DOHH2 (cell line): ENCODE measurements around the gene B4GALNT1.

Source experiments
- CTCF ChIP-seq: fragments of 200-600 bp; sonication (generic); IDR thresholded peaks from one replicate; pipeline ENCODE4 v1.5.1; 2014; ENCODE audit warnings: antibody characterized with exemption, mild to moderate bottlenecking, low read depth, low read length; ENCODE audit not compliant: poor library complexity, severe bottlenecking
- EZH2phosphoT487 ChIP-seq: fragments of 200-600 bp; sonication (generic); IDR thresholded peaks from 2 replicates; pipeline ENCODE4 v1.6.1; 2017; ENCODE audit warnings: borderline replicate concordance, mild to moderate bottlenecking, antibody characterized with exemption, low read length, moderate library complexity, mixed read lengths

DNA sequence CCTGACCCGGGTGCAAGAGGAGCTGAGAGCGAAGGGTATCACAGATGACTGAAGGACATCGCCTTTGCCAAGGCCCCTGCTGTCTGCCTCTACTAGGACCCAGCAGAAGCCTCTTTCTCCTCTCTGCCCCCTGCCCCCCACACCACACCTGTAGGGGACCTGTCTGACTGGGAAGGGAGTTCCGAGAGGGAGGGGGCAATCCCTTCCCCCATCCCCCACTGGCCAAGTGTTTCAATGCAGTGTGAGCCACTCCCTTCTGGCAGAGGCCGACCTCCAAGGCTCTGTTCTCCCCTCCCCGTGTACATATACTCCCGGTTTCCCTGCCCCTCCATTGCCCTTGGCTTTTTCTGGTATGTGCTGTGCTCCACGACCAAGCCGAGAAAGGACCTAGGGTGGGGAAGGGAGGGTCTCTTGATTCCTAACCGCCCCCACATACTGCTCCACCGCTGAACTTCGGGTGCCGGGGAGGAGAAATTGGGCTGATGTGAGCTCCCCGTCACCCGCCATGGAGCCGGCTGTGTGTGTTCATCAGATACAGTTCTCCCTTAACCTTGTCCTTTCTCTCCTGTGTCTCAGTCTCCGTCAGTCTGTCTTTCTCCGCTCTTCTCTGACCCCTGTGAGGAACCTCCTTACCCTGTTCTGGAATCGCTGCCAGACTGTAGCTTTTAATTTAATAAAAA is 23.8 kb downstream of the B4GALNT1 start:
- no peak for TF ChIP-seq CTCF
- no peak for TF ChIP-seq EZH2phosphoT487
